ENCODE data around the gene GKN1.

GKN1 gene

GRCh38 chr2:69011611-69012157, 37.2 kb downstream of the GKN1 start:
- H3K27ac ChIP-seq: no peak overlapping the region
- no peak overlapping the region for H3K4me3 ChIP-seq (ENCODE audit: low read depth, low read length)

GRCh38 chr2:69012310-69013141, 38.1 kb downstream of the GKN1 start:
- peak overlapping the region; percentile 43; the same call in 1 of the 2 replicates for H3K27ac ChIP-seq
- H3K4me3 ChIP-seq (ENCODE audit: low read depth, low read length): peak overlapping the region; percentile 86

More at GRCh38 chr2:69011611-69012157, 37.2 kb downstream of the GKN1 start:
- peak; percentile 32 for DNase-seq
- H3K36me3 ChIP-seq: no peaks in the 10 kb centered on the region; the same call in 1 of the 2 replicates
- peaks cover 36% of the 10 kb centered on the region for H3K27me3 ChIP-seq (ENCODE audit: insufficient read depth, low read depth, severe bottlenecking)
- H3K9me3 ChIP-seq (ENCODE audit: severe bottlenecking): no peaks in the 10 kb centered on the region
- TF ChIP-seq CTCF (IDR thresholded peaks at IDR 0.05; ENCODE audit: low read depth, low read length): peak; percentile 61

GRCh38 chr2:69013142-69013839, 38.9 kb downstream of the GKN1 start, which contains the start of gene ANTXR1:
Gene ANTXR1, plus strand, starts transcription at chr2:69013179. Its CDS starts 321 bp downstream, at chr2:69013500.
- 0 out of 2 replicates have a peak, but pooled peaks have one; percentile 6 for TF ChIP-seq CTCF (IDR thresholded peaks at IDR 0.05; ENCODE audit: low read depth, low read length)
- peaks cover 36% of the 10 kb centered on the region for H3K27me3 ChIP-seq (ENCODE audit: insufficient read depth, low read depth, severe bottlenecking)
- H3K4me3 ChIP-seq (ENCODE audit: low read depth, low read length): peak within 1 kb of the TSS; percentile 86
- no peaks in the 10 kb centered on the region for H3K9me3 ChIP-seq (ENCODE audit: severe bottlenecking)
- H3K36me3 ChIP-seq: no peaks in the 10 kb centered on the region; the same call in 1 of the 2 replicates
- DNase-seq: peak; percentile 73
- peak within 1 kb of the TSS; percentile 43 for H3K27ac ChIP-seq

More at GRCh38 chr2:69012310-69013141, 38.1 kb downstream of the GKN1 start:
- Histone ChIP-seq H3K36me3 (no peaks in the 10 kb centered on the region; the same call in 1 of the 2 replicates), H3K27me3 (ENCODE audit: insufficient read depth, low read depth, severe bottlenecking) (peaks cover 36% of the 10 kb centered on the region), H3K9me3 (ENCODE audit: severe bottlenecking) (no peaks in the 10 kb centered on the region)
- DNase-seq: peak; percentile 76
- peak; percentile 88 for TF ChIP-seq CTCF (IDR thresholded peaks at IDR 0.05; ENCODE audit: low read depth, low read length)

GRCh38 chr2:69013840-69014821, 39.7 kb downstream of the GKN1 start:
- Histone ChIP-seq H3K27me3 (ENCODE audit: insufficient read depth, low read depth, severe bottlenecking) (peaks cover 32% of the 10 kb centered on the region), H3K4me3 (ENCODE audit: low read depth, low read length) (peak overlapping the region; percentile 86), H3K9me3 (ENCODE audit: severe bottlenecking) (no peaks in the 10 kb centered on the region), H3K36me3 (no peaks in the 10 kb centered on the region; the same call in 1 of the 2 replicates), H3K27ac (no peak overlapping the region)
- no peak for DNase-seq
- TF ChIP-seq CTCF (IDR thresholded peaks at IDR 0.05; ENCODE audit: low read depth, low read length): no peak

GRCh38 chr2:69017080-69017479, 42.6 kb downstream of the GKN1 start:
- H3K36me3 ChIP-seq: no peaks in the 10 kb centered on the region; the same call in 1 of the 2 replicates
- no peak overlapping the region for H3K4me3 ChIP-seq (ENCODE audit: low read depth, low read length)
- H3K27me3 ChIP-seq (ENCODE audit: insufficient read depth, low read depth, severe bottlenecking): peaks cover 7% of the 10 kb centered on the region
- no peaks in the 10 kb centered on the region for H3K9me3 ChIP-seq (ENCODE audit: severe bottlenecking)
- no peak overlapping the region for H3K27ac ChIP-seq
- TF ChIP-seq CTCF (IDR thresholded peaks at IDR 0.05; ENCODE audit: low read depth, low read length): no peak
- no peak for DNase-seq
